ENCODE data around the gene MRGPRD. TPM values are rescaled to one million over a fixed set of nuclear protein-coding genes. Genes with fewer than 3 reads are reported as not detected.

MRGPRD gene
- total and polyA plus RNA-seq, 2 experiments from 2014 or later, result not detected

- TF ChIP-seq CREB1 (CRISPR knock-in tag; IDR thresholded peaks at IDR 0.05; ENCODE audit: low read depth) (no peak), ZNF331 (CRISPR knock-in tag; IDR thresholded peaks at IDR 0.05; ENCODE audit: low read depth) (no peak), JUNB (IDR thresholded peaks at IDR 0.05; ENCODE audit: unreplicated experiment) (no peak), POLR2AphosphoS5 (IDR thresholded peaks at IDR 0.05; ENCODE audit: low read depth) (no peak)
- TF ChIP-seq, protein P1, sequence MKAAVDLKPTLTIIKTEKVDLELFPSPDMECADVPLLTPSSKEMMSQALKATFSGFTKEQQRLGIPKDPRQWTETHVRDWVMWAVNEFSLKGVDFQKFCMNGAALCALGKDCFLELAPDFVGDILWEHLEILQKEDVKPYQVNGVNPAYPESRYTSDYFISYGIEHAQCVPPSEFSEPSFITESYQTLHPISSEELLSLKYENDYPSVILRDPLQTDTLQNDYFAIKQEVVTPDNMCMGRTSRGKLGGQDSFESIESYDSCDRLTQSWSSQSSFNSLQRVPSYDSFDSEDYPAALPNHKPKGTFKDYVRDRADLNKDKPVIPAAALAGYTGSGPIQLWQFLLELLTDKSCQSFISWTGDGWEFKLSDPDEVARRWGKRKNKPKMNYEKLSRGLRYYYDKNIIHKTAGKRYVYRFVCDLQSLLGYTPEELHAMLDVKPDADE (IDR thresholded peaks at IDR 0.05), result no peak
- TF ChIP-seq, protein P2, sequence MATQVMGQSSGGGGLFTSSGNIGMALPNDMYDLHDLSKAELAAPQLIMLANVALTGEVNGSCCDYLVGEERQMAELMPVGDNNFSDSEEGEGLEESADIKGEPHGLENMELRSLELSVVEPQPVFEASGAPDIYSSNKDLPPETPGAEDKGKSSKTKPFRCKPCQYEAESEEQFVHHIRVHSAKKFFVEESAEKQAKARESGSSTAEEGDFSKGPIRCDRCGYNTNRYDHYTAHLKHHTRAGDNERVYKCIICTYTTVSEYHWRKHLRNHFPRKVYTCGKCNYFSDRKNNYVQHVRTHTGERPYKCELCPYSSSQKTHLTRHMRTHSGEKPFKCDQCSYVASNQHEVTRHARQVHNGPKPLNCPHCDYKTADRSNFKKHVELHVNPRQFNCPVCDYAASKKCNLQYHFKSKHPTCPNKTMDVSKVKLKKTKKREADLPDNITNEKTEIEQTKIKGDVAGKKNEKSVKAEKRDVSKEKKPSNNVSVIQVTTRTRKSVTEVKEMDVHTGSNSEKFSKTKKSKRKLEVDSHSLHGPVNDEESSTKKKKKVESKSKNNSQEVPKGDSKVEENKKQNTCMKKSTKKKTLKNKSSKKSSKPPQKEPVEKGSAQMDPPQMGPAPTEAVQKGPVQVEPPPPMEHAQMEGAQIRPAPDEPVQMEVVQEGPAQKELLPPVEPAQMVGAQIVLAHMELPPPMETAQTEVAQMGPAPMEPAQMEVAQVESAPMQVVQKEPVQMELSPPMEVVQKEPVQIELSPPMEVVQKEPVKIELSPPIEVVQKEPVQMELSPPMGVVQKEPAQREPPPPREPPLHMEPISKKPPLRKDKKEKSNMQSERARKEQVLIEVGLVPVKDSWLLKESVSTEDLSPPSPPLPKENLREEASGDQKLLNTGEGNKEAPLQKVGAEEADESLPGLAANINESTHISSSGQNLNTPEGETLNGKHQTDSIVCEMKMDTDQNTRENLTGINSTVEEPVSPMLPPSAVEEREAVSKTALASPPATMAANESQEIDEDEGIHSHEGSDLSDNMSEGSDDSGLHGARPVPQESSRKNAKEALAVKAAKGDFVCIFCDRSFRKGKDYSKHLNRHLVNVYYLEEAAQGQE (IDR thresholded peaks at IDR 0.05; ENCODE audit: unreplicated experiment), result no peak
Observed at GRCh38 chr11:68936676-68937620, 43.8 kb downstream of the MRGPRD start (continued).

- Histone ChIP-seq H3F3A (replicated peaks; ENCODE audit: low read depth) (no peaks in the 10 kb centered on the region), H3K36me3 (ENCODE audit: insufficient read depth) (no peaks in the 10 kb centered on the region), H3K27me3 (ENCODE audit: insufficient read depth) (no peaks in the 10 kb centered on the region), H3K79me2 (replicated peaks; ENCODE audit: insufficient read depth) (no peaks in the 10 kb centered on the region), H3K9me2 (ENCODE audit: insufficient read depth) (no peaks in the 10 kb centered on the region), H4K20me1 (replicated peaks; ENCODE audit: insufficient read depth) (no peaks in the 10 kb centered on the region), H3K4me1 (ENCODE audit: insufficient read depth) (no peaks in the 10 kb centered on the region), H2AFZ (no peak overlapping the region), H3K27ac (ENCODE audit: low read depth) (no peak overlapping the region), H3K4me3 (no peak overlapping the region), H3K4me2 (no peak overlapping the region)
- Mint-ChIP-seq H3K4me1 (no peaks in the 10 kb centered on the region), H3K27me3 (ENCODE audit: insufficient read depth, low read depth, poor library complexity) (peaks cover 9% of the 10 kb centered on the region), H3K4me3 (no peak overlapping the region), H3K36me3 (ENCODE audit: low read depth) (peaks cover 17% of the 10 kb centered on the region), H3K9me3 (no peaks in the 10 kb centered on the region), H3K27ac (no peak overlapping the region)
- ATAC-seq (no peak), DNase-seq (ENCODE audit: low spot score) (no peak)
- TF ChIP-seq POLR2AphosphoS5 (IDR thresholded peaks at IDR 0.05; ENCODE audit: low read depth) (no peak), JUNB (IDR thresholded peaks at IDR 0.05; ENCODE audit: unreplicated experiment) (no peak), ZNF331 (CRISPR knock-in tag; IDR thresholded peaks at IDR 0.05; ENCODE audit: low read depth) (no peak), ZNF462 (CRISPR knock-in tag; IDR thresholded peaks at IDR 0.05) (no peak)
Observed at GRCh38 chr11:68936358-68936636, 44.5 kb downstream of the MRGPRD start.

All from GM23338 (cell line).